Measurements from ENCODE around the gene WDR91.

WDR91 gene

GRCh38 chr7:135208102-135208793 is 3.1 kb downstream of the WDR91 start:
- no peak for DNase-seq (ENCODE audit: low spot score)
- no peaks in the 10 kb centered on the region for H3K9me3 ChIP-seq (replicated peaks in 1 of 2; ENCODE audit: control insufficient read depth in 2 of 2, insufficient read depth in 1 of 2, low read depth in 1 of 2, low read length in 2 of 2)
- H2BK15ac ChIP-seq (ENCODE audit: low read length) = no peak overlapping the region
- no peak overlapping the region for H3K27ac ChIP-seq (replicated peaks; ENCODE audit: low read length)
- peaks cover 0 to 24% of the 10 kb centered on the region in 2 donors for H3K36me3 ChIP-seq (replicated peaks in 1 of 2; ENCODE audit: control insufficient read depth in 2 of 2, insufficient read depth in 2 of 2, low read length in 2 of 2)
- H3K18ac ChIP-seq (ENCODE audit: low read length) = no peak overlapping the region
- peaks cover 0 to 9% (median 0%) of the 10 kb centered on the region in 3 experiments for H3K27me3 ChIP-seq (ENCODE audit: control insufficient read depth in 3 of 3, insufficient read depth in 3 of 3, low read depth in 1 of 3, low read length in 3 of 3)
- no peak overlapping the region for H3K4ac ChIP-seq (ENCODE audit: low read length)
- H3K14ac ChIP-seq (ENCODE audit: low read length) = no peak overlapping the region
- H3K4me1 ChIP-seq (ENCODE audit: control insufficient read depth in 2 of 2, insufficient read depth in 1 of 2, low read depth in 1 of 2, low read length in 2 of 2) = peaks cover 0 to 4% of the 10 kb centered on the region in 2 donors
- H2BK120ac ChIP-seq (ENCODE audit: low read depth, low read length) = no peak overlapping the region
- no peak overlapping the region for H3K9ac ChIP-seq (ENCODE audit: low read depth, low read length, poor library complexity)
- no peak overlapping the region for H2AK5ac ChIP-seq (ENCODE audit: low read depth, low read length)
- no peak overlapping the region for H3K4me2 ChIP-seq (ENCODE audit: insufficient read depth, low read length, poor library complexity, severe bottlenecking)
- no peak overlapping the region for H2AFZ ChIP-seq (ENCODE audit: low read length)
- H4K8ac ChIP-seq (ENCODE audit: low read depth, low read length) = no peak overlapping the region
- no peaks in the 10 kb centered on the region for H3K79me1 ChIP-seq (ENCODE audit: low read depth, low read length)
- WGBS, 2 donors (ENCODE audit: extremely low coverage in 2 of 2, insufficient read length in 2 of 2, insufficient replicate concordance in 1 of 2) = no CpG with 5 or more reads among the region's 6 CpGs
- no peak overlapping the region for H4K91ac ChIP-seq (ENCODE audit: low read depth, low read length, poor library complexity)
- H3K4me3 ChIP-seq (ENCODE audit: low read length in 2 of 2) = no peak overlapping the region
- H2BK12ac ChIP-seq (ENCODE audit: low read length) = no peak overlapping the region
- H3K23ac ChIP-seq (ENCODE audit: low read depth, low read length, poor library complexity) = peak overlapping the region; percentile 18
- no peak overlapping the region for H2BK5ac ChIP-seq (ENCODE audit: low read length)

- no peak overlapping the region for H2BK120ac ChIP-seq (ENCODE audit: low read depth, low read length)
- no peak overlapping the region for H3K4me2 ChIP-seq (ENCODE audit: insufficient read depth, low read length, poor library complexity, severe bottlenecking)
- H3K9me3 ChIP-seq (replicated peaks in 1 of 2; ENCODE audit: control insufficient read depth in 2 of 2, insufficient read depth in 1 of 2, low read depth in 1 of 2, low read length in 2 of 2) = no peaks in the 10 kb centered on the region
- H3K18ac ChIP-seq (ENCODE audit: low read length) = no peak overlapping the region
- no peaks in the 10 kb centered on the region for H3K79me1 ChIP-seq (ENCODE audit: low read depth, low read length)
- peaks cover 0 to 4% of the 10 kb centered on the region in 2 donors for H3K4me1 ChIP-seq (ENCODE audit: control insufficient read depth in 2 of 2, insufficient read depth in 1 of 2, low read depth in 1 of 2, low read length in 2 of 2)
- H3K27ac ChIP-seq (replicated peaks; ENCODE audit: low read length) = no peak overlapping the region
- no peak overlapping the region for H4K8ac ChIP-seq (ENCODE audit: low read depth, low read length)
- H3K4me3 ChIP-seq (ENCODE audit: low read length in 2 of 2) = no peak overlapping the region
- peaks cover 0 to 29% of the 10 kb centered on the region in 2 donors for H3K36me3 ChIP-seq (replicated peaks in 1 of 2; ENCODE audit: control insufficient read depth in 2 of 2, insufficient read depth in 2 of 2, low read length in 2 of 2)
- H4K91ac ChIP-seq (ENCODE audit: low read depth, low read length, poor library complexity) = no peak overlapping the region
- no peak overlapping the region for H2AK5ac ChIP-seq (ENCODE audit: low read depth, low read length)
- H2BK5ac ChIP-seq (ENCODE audit: low read length) = no peak overlapping the region
- no CpG with 5 or more reads among the region's 8 CpGs for WGBS, 2 donors (ENCODE audit: extremely low coverage in 2 of 2, insufficient read length in 2 of 2, insufficient replicate concordance in 1 of 2)
- H3K14ac ChIP-seq (ENCODE audit: low read length) = no peak overlapping the region
- H2BK15ac ChIP-seq (ENCODE audit: low read length) = no peak overlapping the region
- no peak overlapping the region for H3K9ac ChIP-seq (ENCODE audit: low read depth, low read length, poor library complexity)
- H2BK12ac ChIP-seq (ENCODE audit: low read length) = no peak overlapping the region
- H3K27me3 ChIP-seq (ENCODE audit: control insufficient read depth in 3 of 3, insufficient read depth in 3 of 3, low read depth in 1 of 3, low read length in 3 of 3) = peaks cover 0 to 9% (median 0%) of the 10 kb centered on the region in 3 experiments
- no peak for DNase-seq (ENCODE audit: low spot score)
- peak overlapping the region; percentile 18 for H3K23ac ChIP-seq (ENCODE audit: low read depth, low read length, poor library complexity)
- H3K4ac ChIP-seq (ENCODE audit: low read length) = no peak overlapping the region
- no peak overlapping the region for H2AFZ ChIP-seq (ENCODE audit: low read length)
These were observed 3.8 kb downstream of the WDR91 start for GRCh38 chr7:135207406-135208101.

GRCh38 chr7:135206941-135207391 is 4.4 kb downstream of the WDR91 start:
- H3K4me1 ChIP-seq (ENCODE audit: control insufficient read depth in 2 of 2, insufficient read depth in 1 of 2, low read depth in 1 of 2, low read length in 2 of 2) = peaks cover 0 to 4% of the 10 kb centered on the region in 2 donors
- H3K9ac ChIP-seq (ENCODE audit: low read depth, low read length, poor library complexity) = no peak overlapping the region
- no peak overlapping the region for H3K14ac ChIP-seq (ENCODE audit: low read length)
- DNase-seq (ENCODE audit: low spot score) = no peak
- no peaks in the 10 kb centered on the region for H3K79me1 ChIP-seq (ENCODE audit: low read depth, low read length)
- H2AK5ac ChIP-seq (ENCODE audit: low read depth, low read length) = no peak overlapping the region
- peaks cover 0 to 29% of the 10 kb centered on the region in 2 donors for H3K36me3 ChIP-seq (replicated peaks in 1 of 2; ENCODE audit: control insufficient read depth in 2 of 2, insufficient read depth in 2 of 2, low read length in 2 of 2)
- H3K4ac ChIP-seq (ENCODE audit: low read length) = no peak overlapping the region
- H3K27ac ChIP-seq (replicated peaks; ENCODE audit: low read length) = no peak overlapping the region
- no peak overlapping the region for H4K91ac ChIP-seq (ENCODE audit: low read depth, low read length, poor library complexity)
- no peak overlapping the region for H4K8ac ChIP-seq (ENCODE audit: low read depth, low read length)
- no peak overlapping the region for H3K4me2 ChIP-seq (ENCODE audit: insufficient read depth, low read length, poor library complexity, severe bottlenecking)
- no peak overlapping the region for H2BK15ac ChIP-seq (ENCODE audit: low read length)
- no peak overlapping the region for H3K23ac ChIP-seq (ENCODE audit: low read depth, low read length, poor library complexity)
- WGBS, 2 donors (ENCODE audit: extremely low coverage in 2 of 2, insufficient read length in 2 of 2, insufficient replicate concordance in 1 of 2) = no CpG with 5 or more reads among the region's 7 CpGs
- no peak overlapping the region for H3K18ac ChIP-seq (ENCODE audit: low read length)
- H2BK120ac ChIP-seq (ENCODE audit: low read depth, low read length) = no peak overlapping the region
- H2AFZ ChIP-seq (ENCODE audit: low read length) = no peak overlapping the region
- H2BK12ac ChIP-seq (ENCODE audit: low read length) = no peak overlapping the region
- H3K27me3 ChIP-seq (ENCODE audit: control insufficient read depth in 3 of 3, insufficient read depth in 3 of 3, low read depth in 1 of 3, low read length in 3 of 3) = peaks cover 0 to 9% (median 0%) of the 10 kb centered on the region in 3 experiments
- H3K9me3 ChIP-seq (replicated peaks in 1 of 2; ENCODE audit: control insufficient read depth in 2 of 2, insufficient read depth in 1 of 2, low read depth in 1 of 2, low read length in 2 of 2) = no peaks in the 10 kb centered on the region
- H3K4me3 ChIP-seq (ENCODE audit: low read length in 2 of 2) = no peak overlapping the region
- no peak overlapping the region for H2BK5ac ChIP-seq (ENCODE audit: low read length)

- Histone ChIP-seq H2BK15ac (ENCODE audit: low read length) (no peak overlapping the region), H3K36me3 (replicated peaks in 1 of 2; ENCODE audit: control insufficient read depth in 2 of 2, insufficient read depth in 2 of 2, low read length in 2 of 2) (peaks cover 0 to 39% of the 10 kb centered on the region in 2 donors), H2BK5ac (ENCODE audit: low read length) (no peak overlapping the region), H3K4me3 (ENCODE audit: low read length in 2 of 2) (no peak overlapping the region), H3K4ac (ENCODE audit: low read length) (no peak overlapping the region), H4K91ac (ENCODE audit: low read depth, low read length, poor library complexity) (no peak overlapping the region), H3K18ac (ENCODE audit: low read length) (no peak overlapping the region), H4K8ac (ENCODE audit: low read depth, low read length) (no peak overlapping the region), H3K27ac (replicated peaks; ENCODE audit: low read length) (no peak overlapping the region), H3K4me1 (ENCODE audit: control insufficient read depth in 2 of 2, insufficient read depth in 1 of 2, low read depth in 1 of 2, low read length in 2 of 2) (peaks cover 0 to 4% of the 10 kb centered on the region in 2 donors), H2BK12ac (ENCODE audit: low read length) (no peak overlapping the region), H3K4me2 (ENCODE audit: insufficient read depth, low read length, poor library complexity, severe bottlenecking) (no peak overlapping the region), H3K14ac (ENCODE audit: low read length) (no peak overlapping the region), H3K9ac (ENCODE audit: low read depth, low read length, poor library complexity) (no peak overlapping the region), H2AK5ac (ENCODE audit: low read depth, low read length) (no peak overlapping the region), H3K23ac (ENCODE audit: low read depth, low read length, poor library complexity) (no peak overlapping the region), H3K79me1 (ENCODE audit: low read depth, low read length) (no peaks in the 10 kb centered on the region), H3K9me3 (replicated peaks in 1 of 2; ENCODE audit: control insufficient read depth in 2 of 2, insufficient read depth in 1 of 2, low read depth in 1 of 2, low read length in 2 of 2) (no peaks in the 10 kb centered on the region), H2BK120ac (ENCODE audit: low read depth, low read length) (no peak overlapping the region), H2AFZ (ENCODE audit: low read length) (no peak overlapping the region), H3K27me3 (ENCODE audit: control insufficient read depth in 3 of 3, insufficient read depth in 3 of 3, low read depth in 1 of 3, low read length in 3 of 3) (peaks cover 0 to 7% (median 0%) of the 10 kb centered on the region in 3 experiments)
- no peak for DNase-seq (ENCODE audit: low spot score)
- no CpG with 5 or more reads among the region's 8 CpGs for WGBS, 2 donors (ENCODE audit: extremely low coverage in 2 of 2, insufficient read length in 2 of 2, insufficient replicate concordance in 1 of 2)
These were observed 5.5 kb downstream of the WDR91 start for GRCh38 chr7:135205850-135206249.
